ENCODE results near the gene LRFN2.

- no peak for TF ChIP-seq CTCF (IDR thresholded peaks at IDR 0.05; ENCODE audit: low read depth, low read length, missing input control)
- no peak for TF ChIP-seq MAX (IDR thresholded peaks at IDR 0.05)
- TF ChIP-seq JUND (IDR thresholded peaks at IDR 0.05): no peak
- TF ChIP-seq RAD21 (IDR thresholded peaks at IDR 0.05): no peak
- no peak for TF ChIP-seq TAF1 (conservative IDR thresholded peaks at IDR 0.05)
- no peak for TF ChIP-seq GABPA (IDR thresholded peaks at IDR 0.05 in 1 of 2, conservative IDR thresholded peaks at IDR 0.05 in 1 of 2)
- no peak for TF ChIP-seq YY1 (IDR thresholded peaks at IDR 0.05)
These were observed 70.7 kb downstream of the LRFN2 start for GRCh38 chr6:40516429-40516828.
